Right forelimb (tissue), 1 donor: ENCODE results near the gene MRPL30.
"Not testable (repeated sequence)": the region's sequence is repeated elsewhere in the genome, so short reads cannot be mapped to it uniquely, and the experiment has no call there.

Experiments used
- DNase-seq: peaks from one replicate; pipeline ENCODE4 v3.0.0-alpha.2; 2018

The MRPL30 gene

DNA sequence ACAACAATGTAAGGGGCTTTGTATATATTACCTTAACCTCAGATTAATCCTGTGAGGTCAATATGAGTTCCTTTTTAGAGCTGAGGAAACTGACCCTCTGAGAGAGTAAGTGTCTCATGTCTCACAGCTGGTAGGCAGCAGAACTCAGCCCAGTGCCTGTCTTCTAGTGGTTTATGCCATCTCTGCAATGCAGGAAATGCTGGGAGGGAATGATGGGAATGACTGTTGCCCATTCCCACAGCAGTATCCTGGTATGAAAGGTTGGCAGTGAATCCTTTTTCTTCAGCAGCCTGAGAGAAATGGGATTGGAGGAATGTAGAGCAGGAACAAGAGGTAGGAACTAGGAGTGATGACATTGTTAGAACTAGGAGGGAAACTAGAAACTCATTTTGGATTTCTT lies 6.0 kb downstream of the MRPL30 start:
- DNase-seq: no peak

DNA sequence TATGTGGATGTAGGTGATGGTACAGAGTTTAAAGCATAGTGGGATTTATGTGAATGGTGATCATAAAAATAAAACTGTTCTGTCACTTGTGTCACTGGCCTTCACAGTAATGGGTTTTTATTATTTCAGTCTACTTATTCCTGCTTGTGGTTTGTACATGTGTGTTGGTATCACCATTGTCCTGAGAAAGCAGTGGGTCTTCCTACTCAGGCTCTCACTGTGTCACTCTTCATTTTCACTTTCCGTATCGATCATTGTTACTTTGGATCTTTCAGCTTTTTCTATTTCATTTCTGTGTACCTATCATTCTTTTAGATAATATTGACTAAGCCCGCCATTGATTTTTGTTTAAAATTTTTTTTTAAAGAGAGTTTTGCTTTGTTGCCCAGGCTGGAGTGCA lies 7.4 kb downstream of the MRPL30 start:
- DNase-seq: no peak

DNA sequence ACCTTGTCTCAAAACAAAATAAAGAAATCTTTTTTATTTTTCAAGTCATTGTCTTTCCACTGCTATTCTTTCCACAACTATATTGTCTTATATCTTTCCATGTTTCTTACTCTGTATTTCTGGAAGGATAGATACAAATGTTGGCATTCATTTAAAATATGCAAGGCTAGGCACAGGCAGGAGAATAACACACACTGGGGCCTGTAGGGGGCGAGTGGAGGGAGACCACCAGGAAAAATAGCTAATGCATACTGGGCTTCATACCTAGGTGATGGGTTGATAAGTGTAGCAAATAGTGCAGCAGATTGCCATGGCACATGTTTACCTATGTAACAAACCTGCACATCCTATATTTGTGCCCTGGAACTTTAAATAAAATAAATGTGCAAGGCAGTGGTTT lies 9.6 kb downstream of the MRPL30 start:
- no peak for DNase-seq

DNA sequence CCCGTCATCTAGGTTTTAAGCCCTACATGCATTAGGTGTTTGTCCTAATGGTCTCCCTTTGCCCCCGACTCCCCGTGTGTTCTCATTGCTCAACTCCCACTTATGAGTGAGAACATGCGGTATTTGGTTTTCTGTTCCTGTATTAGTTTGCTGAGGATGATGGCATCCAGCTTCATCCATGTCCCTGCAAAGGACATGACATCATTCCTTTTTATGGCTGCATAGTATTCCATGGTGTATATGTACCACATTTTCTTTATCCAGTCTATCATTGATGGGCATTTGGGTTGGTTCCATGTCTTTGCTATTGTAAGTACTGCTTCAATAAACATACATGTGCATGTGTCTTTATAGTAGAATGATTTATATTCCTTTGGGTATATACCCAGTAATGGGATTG lies 11.4 kb downstream of the MRPL30 start:
- not testable (repeated sequence) for DNase-seq

DNA sequence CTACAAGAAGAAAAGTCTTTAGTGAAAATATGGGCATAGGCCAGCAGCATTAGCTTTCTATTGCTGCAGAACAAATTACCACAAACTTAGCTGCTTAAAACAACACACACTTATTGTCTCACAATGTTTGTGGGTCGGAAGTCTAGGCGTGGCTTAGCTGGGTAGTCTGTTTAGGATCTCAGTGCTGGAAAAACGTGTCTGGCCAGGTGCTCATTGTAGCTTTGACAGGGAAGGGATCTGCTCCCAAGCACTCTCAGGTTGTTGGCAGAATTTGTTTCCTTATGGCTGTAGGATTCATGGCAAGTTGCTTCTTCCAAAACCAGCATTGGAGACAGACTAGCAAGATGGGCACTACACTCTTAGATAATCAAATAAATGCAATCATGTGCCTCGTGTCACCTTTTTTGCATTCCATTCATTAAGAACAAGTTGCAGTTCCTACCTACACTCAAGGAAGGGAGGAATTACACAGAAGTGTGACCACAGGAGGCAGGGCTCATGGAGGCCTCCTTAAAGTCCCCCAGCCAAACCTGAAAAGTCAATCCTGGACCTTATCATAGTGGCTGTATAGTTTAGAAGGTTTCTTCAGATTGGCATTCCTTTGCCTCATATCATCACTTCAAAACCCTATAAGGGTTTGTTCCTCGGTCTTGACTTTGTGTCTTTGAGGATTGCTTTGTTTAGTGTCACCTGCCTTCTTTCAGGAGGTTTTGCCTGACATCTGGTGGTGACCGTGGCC lies 17.3 kb downstream of the MRPL30 start:
- DNase-seq: no peak

DNA sequence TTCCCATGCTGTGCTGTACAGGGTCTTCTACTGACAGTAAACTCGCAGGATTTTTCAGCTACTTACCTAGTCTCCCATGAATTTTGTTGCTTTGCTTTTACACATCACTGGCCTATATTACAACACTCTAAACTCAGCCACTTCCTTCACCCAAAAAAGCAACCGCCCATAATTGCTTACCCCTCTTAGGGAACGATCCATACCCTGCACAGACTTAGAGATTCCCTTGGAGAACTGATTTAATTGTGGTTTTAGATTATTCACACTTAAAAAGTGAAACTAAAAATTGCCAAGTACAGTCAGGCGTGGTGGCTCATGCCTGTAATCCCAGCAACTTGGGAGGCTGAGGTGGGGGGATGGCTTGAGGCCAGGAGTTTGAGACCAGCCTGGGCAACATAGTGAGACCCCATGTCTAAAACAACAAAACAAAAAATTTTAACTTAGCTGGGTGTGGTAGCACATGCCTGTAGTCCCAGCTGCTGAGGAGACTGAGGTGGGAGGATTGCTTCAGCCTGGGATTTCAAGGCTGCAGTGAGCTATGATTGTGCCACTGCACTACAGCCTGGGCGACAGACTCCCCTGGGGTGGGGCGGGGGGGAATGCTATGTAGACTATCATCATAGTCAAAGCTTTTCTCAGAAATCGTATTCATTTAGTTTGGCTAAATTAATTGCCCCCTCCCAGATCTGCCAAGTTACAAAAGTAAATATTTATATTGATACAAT lies 19.3 kb downstream of the MRPL30 start:
- no peak for DNase-seq

DNA sequence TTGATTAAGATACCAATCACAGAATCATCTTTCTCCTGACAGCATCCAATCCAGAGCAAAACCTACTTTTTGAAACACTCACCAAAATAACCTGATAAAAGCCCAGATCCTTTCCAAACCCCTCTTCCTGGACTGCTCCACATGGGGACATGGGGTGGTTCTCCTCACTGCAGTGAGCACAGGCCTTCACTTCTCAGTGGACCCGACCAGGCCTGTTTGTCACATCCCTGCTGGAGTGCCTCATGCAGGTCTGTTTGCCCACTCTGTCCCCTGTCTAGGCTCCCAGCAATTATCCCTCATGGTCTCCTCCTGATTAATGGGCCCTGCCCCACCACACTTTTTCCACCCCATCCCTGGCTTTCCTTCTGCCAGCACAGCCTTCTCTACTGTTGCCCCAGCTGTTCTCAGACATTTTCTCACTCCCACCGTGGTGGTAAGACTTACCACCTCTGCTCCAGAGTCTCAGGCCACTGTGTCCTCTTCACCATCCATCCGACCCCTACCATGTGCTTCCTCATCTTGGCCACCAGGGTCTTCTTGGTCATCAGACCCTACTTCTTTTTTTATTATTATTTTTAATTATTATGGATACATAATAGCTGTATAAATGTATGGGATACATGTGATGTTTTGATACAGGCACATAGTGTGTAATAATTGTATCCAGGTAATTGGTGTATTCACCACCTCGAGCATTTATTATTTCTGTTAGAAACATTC lies 21.1 kb downstream of the MRPL30 start:
- DNase-seq: no peak

DNA sequence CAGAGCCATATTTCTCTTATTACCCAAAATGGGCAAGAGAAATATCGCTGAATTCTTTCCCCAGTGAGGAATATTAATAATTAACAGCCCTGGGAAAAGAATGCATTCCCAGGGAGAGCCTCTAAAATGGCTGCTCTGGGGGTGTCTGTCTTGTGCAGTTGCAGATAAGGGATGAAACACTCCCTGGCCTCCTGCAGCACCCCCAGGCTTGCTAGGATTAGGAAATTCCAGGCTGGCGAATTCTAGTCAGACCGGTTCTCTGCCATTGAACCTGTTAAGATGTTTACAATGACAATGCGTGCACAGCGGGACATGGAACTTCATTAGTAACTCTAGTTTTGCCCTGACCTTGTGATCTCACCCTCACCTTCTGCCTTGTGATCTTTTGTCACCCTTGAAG lies 24.5 kb downstream of the MRPL30 start:
- DNase-seq: no peak

DNA sequence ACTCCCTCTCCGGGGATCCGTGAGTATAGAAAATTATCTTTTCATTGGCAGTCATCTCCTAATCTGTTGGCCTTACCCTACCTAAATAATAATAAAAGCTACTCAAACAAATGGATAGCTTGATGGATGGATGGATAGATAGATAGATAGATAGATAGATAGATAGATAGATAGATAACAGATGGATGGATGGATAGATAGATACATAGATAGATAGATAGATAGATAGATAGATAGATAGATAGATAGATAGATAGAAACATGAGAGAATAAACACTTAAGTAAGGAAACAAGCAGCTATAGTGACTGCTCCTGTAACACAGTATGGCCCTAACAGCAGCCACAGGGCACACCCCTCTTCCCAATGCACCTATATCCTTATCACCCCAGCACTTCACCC lies 35.1 kb downstream of the MRPL30 start:
- DNase-seq: no peak

DNA sequence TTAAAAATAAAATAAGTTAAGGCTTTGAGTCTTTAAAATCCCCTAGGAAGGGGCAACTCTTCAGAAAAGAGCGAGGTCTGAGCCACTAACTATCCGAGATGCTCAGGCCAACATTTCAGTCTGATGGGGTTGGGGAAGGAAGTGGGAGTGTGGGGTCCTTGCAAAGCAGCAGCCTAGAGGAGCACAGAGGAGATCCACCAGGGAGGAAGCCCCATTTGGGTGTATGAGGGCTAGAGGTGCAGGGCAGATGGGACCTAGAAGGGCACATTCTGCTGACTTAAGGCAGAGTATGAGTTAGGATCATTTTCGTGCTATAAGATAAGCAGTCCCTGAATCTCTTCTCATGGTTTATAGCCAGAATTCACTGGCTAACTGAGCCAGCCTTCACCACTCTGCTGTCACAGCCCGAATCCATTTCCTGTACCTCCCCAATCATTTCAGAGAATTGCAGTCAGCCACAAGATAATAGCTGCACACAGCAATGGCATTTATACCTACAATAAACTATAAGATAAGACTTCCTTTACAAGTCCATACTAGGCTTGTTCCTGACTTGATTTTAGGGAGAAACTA lies 37.0 kb downstream of the MRPL30 start:
- no peak for DNase-seq

DNA sequence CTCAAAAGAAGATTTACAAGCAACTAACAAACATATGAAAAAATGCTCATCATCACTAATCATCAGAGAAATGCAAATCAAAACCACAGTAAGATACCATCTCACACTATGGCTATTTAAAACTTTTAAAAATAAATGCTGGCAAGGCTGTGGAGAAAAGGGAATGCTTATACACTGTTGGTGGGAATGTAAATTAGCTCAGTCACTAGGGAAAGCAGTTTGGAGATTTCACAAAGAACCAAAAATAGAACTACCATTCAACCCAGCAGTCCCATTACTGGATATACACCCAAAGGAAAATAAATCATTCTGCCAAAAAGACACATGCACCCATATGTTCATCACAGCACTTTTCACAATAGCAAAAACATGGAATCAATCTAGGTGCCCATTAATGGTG lies 52.2 kb downstream of the MRPL30 start:
- not testable (repeated sequence) for DNase-seq

DNA sequence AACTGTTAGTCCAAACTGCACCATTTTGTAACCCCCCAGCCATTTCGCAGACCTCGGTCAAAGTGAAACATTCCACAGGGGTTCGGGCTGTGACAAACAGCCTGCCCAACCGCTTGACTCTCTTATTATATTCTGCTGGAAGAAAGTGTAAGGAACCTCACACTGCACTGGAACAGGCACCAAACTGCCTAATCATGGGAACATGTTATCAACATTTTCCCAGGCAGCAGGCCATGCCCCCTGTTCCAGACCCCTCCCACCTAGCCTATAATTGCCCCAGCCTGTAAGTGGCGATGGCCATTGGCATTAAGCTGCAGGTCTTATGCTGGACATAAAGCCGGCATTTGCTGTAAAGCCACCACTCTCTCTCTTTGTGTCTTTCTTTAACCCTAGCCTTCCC lies 57.6 kb downstream of the MRPL30 start:
- DNase-seq: no peak

DNA sequence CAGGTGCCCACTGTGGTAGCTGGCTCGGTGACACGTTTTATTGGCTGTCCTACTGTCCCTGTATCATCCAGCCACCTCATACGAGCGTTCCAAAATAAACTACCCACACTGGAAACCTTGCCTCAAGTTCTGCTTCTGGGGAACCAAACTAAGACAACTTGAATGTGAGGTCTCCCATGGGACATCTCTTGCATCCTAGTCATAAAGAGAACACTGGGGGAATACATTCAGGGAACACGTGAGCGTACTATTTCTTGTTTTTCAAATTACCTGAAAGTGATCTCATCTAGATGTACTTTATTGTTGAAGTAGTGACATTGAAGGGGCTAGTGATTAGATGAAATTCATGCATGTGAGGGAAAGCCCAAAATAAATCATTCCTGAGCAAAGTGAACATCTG lies 59.4 kb downstream of the MRPL30 start:
- no peak for DNase-seq

DNA sequence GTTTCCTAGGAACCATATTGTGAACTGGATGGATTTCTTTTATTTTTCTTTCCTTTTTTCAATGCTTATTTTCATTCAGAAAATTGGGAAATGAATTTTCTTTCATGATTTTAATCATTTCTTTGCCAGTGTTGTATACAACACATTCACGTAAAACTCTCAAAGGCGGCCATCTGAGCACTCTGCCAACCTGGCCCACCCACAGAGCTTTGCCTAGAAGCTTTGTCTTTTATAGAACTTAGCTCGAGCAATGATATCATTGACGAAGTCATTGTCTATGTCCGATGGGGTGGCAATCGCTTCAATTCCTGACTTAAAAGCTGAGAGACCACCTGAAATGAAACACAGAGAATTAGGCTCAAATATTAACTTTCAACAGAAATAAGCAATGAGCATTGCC lies 61.2 kb downstream of the MRPL30 start:
- no peak for DNase-seq
